Endothelial cell of hepatic sinusoid (primary cell): ENCODE data around the gene IL32.

Experiments used
- in situ Hi-C: cut with HindIII; loops from 2 replicates; pipeline ENCODE4 v1.10.0; 2017; ENCODE audit warnings: low sequenced_read_pairs

The IL32 gene, protein sequence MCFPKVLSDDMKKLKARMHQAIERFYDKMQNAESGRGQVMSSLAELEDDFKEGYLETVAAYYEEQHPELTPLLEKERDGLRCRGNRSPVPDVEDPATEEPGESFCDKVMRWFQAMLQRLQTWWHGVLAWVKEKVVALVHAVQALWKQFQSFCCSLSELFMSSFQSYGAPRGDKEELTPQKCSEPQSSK

DNA sequence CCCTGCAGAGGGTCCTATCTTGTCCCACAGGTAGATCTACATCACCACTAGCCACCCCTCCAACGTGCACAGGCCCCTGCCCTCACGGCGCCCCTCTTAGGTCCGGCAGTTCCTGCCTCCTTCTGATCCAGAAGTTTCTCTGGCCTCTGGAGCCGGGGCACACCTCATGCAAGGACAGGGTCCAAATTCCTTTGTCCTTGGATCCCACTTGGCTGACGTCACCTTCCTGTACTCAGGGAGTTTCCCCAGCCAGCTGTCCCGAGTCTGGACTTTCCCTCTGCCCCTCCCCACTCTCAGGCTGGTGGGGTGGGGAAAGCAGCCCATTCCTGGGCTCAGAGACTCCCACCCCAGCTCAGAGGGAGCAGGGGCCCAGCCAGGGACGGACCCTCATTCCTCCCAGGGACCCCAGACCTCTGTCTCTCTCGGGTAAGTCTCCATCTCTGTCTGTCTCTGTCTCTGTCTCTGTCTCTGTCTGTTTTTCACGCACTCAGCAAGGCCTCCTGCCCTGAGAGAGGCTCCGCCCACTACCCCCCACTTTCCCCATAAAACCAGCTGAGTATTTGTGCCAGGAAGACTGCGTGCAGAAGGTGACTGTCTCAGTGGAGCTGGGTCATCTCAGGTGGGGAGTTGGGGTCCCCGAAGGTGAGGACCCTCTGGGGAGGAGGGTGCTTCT lies at the start of gene IL32:
Gene IL32 (plus strand): TSS at position 572 of the 673 bp plus-strand sequence. CDS start 172 bp downstream, outside the sequence.
- in situ Hi-C loops, result loop anchor here (5.0 kb wide), 1 partner anchor 62 kb away; no protein-coding TSS in a partner anchor

DNA sequence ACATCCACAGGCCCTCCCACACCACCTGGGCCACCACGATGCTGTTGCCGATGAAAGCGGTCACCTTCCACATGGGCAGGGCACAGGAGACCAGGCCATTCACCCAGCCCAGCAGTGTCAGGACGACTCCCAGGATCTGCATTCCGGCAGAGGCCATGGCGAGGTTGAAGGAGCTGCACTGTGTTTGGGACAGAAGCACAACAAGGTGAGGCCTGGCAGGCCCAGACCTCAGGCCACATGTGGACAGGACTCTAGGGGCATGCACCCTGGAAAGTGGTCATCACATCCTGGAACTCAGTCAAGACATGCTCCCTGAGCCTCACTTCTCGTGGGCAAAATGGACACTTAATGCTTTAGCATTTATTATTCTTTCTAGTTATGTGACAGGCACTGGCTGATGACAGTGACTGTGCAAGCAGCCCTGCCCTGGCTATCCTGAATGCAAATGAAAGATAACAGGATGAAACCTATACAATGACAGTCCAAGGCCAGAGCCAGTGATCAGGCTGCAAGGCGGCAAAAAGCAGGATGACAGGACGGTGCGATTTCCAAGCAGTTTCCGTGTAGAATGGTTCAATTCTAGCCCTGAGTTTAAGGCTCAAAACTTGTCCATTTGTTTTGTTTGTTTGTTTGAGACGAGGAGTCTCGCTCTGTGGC lies 49.4 kb upstream of the IL32 start:
- in situ Hi-C loops, result no loop called here

DNA sequence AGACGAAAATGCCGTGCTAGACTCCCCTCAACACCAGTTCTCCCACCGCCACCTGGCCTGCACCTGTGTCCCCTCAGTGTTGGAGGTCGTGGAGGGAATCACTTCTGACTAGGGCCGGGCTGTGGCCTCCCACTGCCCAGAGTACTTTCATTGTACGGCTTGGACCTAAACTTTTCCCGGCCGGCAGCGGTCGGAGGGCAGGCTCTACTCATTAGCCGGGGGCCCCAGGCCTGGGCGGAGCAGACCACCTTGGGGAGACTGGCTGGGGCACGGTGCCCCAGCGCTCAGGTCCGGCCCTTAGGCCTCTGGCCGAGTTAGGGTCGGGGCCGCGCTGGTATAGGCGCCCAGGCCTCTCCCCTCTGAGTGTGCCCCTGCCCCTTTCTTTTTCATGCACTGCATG lies 48.1 kb upstream of the IL32 start:
- in situ Hi-C loops, result no loop called here

DNA sequence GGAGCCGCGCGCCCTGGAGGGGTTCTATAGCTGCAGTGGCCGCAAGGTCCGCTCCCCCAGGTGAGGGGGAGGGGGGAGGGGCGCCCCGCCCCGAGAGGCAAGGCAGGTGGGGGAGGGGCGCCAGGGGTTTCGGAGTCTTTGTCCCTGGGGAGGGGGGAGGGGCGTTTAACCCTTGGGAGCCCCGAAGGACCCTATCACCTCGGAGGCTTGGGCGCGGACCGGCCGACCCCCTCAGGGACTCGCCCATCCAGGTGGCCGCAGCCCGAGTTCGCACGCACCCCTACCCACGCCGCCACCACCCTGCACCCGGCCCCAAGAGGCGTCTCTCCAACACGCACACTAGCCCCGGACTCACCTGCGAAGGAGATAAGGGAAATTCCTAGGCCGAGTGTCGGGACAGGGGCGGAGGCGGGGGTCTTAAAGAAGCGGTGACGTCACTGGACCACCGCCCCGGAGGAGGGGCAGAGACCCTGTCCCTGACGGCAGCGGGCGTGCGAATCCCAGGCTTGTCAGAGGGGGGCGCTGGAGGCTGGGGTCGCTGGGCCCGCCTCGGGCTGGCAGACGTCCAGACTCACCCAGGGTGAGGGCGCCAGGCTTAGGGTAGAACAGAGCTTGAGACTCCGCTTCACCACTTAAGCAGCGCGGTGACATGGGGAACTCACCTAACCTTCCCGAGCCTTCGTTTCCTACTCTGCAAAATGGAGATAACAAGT lies 47.5 kb upstream of the IL32 start, which contains the start of gene CLDN6:
Gene CLDN6 (minus strand): TSS at position 390 of the 713 bp plus-strand sequence. CDS start 2,162 bp downstream, outside the sequence.
- in situ Hi-C loops, result no loop called here

DNA sequence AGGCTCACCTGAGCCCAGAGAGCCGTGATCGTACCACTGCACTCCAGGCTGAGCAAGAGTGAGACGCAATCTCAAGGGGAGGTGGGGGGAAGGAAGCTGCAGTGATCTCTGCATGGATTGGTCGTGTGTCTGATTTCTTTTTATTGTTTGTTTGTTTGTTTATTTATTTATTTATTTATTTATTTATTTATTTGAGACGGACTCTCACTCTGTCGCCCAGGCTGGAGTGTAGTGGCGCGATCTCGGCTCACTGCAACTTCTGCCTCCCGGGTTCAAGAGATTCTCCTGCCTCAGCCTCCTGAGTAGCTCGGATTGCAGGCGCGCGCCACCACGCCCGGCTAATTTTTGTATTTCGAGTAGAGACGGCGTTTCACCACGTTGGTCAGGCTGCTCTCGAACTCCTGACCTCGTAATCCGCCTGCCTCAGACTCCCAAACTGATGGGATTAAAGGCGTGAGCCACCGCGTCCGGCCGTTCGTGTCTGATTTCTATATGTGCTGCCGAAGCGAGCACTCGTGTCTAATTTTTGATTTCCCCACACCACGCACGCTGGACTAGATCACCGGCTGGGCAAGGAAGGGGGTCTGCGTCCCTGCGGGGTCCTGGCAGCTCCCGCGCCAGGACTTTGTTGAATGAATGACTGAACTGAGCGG lies 45.7 kb upstream of the IL32 start:
- in situ Hi-C loops, result no loop called here

DNA sequence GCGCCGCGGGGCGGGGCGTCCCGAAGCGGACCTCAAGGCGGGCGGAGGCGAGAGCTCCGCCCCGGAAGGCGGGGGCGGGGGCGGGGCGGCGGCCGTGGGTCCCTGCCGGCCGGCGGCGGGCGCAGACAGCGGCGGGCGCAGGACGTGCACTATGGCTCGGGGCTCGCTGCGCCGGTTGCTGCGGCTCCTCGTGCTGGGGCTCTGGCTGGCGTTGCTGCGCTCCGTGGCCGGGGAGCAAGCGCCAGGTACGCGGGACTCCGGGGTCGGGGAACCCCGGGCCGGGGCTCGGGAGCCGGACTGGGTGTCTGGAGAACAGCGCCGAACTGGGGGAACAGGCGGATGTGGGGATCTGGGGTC lies 45.2 kb upstream of the IL32 start, which contains the start of gene TNFRSF12A:
Gene TNFRSF12A (plus strand): TSS at position 122 of the 357 bp plus-strand sequence. CDS start 30 bp downstream, at position 152.
- in situ Hi-C loops, result no loop called here

DNA sequence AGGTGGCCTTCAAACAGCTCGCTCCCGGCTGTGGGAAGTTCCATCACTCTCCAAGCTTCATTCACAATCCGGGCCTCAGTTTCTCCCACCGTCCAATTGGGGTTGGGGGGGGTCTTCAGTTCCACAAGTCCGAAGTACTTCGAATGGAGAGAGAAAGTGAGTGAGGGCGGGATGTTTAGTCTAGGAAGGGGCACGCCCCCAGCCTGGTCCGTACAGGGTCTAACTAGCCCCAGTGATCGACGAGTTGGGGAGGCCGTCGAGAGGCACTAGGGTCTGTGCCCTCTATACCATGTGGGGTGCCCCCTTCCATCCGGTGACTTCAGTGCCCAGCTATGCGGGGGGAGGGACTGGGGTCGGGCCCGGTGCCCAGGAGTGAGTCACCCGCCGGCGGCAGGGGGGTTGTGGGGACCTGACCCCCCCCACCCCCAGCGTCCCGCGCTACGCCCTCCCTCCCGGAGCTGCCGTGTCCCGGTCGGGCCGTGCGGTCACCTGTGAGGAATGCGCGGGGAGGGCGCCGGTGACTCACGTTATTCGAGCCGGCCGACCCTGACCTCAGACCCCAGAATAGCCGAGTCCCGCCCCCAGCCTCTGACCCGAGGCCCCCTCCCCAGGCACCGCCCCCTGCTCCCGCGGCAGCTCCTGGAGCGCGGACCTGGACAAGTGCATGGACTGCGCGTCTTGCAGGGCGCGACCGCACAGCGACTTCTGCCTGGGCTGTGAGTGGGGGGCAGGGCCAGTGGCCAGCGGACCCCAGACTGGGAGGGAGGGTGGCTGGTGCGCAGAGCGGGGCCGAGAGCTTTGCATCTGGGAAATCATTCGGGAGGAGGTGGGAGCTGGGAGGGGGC lies 44.6 kb upstream of the IL32 start:
- in situ Hi-C loops, result no loop called here

DNA sequence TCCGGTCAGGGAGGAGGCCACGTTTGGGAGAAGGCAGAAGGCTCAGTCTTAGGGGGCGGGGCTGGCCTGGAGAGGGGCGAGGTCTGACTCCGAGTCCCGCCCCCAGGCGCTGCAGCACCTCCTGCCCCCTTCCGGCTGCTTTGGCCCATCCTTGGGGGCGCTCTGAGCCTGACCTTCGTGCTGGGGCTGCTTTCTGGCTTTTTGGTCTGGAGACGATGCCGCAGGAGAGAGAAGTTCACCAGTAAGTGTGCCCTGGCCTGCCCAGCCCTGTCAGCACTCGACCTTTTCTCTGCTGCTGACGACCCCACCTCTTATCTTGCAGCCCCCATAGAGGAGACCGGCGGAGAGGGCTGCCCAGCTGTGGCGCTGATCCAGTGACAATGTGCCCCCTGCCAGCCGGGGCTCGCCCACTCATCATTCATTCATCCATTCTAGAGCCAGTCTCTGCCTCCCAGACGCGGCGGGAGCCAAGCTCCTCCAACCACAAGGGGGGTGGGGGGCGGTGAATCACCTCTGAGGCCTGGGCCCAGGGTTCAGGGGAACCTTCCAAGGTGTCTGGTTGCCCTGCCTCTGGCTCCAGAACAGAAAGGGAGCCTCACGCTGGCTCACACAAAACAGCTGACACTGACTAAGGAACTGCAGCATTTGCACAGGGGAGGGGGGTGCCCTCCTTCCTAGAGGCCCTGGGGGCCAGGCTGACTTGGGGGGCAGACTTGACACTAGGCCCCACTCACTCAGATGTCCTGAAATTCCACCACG lies 43.8 kb upstream of the IL32 start:
- in situ Hi-C loops, result no loop called here

DNA sequence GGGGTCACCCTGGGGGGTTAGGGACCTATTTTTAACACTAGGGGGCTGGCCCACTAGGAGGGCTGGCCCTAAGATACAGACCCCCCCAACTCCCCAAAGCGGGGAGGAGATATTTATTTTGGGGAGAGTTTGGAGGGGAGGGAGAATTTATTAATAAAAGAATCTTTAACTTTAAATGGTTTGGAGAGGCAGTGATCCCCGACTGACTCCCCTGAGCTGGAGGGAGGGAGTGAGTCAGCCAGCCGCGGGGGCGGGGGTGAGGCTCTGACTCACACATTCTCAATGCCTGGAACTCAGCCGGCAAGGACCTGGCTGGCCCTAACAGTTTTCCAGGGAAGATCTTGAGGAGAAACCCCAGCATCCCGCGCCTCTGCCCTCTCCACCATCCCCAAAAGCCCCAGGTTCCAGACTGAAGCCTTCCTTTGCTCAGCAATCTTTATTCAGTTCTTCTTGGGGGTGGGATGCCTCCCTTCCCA lies 43.2 kb upstream of the IL32 start:
- in situ Hi-C loops, result no loop called here

DNA sequence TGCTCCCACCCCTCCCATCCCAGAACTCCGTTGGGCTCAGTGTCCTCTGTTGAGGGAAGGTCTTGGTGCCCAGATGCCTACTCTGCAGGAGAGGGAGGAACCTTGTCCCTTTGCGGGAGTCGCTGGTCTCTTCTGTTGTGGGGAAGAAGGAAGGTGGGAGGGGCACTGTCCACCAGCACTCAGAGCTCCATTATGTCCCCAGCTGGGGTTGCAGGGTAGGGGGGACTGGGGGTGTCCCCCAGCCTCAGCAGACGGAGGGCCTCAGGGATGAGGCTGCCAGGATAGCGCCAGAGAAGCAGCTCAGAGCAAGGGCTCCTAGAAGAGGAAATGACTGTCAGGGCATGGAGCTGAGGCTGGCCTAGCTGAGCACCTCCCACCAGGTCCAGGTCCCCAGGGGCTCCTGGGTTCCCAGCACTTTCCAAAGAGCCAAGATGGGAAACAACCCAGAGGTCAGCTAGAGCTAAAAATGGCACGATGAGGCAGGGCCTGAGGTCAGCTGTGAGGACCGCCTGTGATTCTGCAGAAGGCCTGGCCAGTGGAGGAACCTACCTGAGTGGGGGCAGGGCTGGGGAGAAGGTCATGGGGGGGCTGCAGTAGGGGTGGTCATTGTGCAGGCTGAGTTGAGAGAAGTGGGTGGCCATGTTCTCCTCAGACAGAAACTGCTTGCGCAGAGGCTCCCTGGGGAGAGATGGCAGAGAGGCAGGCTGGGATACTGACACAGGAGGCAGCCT lies 42.6 kb upstream of the IL32 start:
- in situ Hi-C loops, result no loop called here

DNA sequence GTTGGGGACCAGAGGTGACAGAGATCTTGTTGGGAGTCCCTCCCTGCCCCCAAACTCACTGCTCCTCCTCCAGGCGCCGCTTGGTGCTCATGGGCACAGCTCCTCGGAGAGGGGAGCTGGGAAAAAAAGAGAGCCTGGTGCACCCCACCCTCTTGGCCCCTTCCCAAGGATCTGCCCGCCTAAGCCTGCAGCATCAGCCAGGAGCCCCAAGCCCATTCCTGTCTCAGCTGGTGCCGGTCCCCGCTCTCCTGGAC lies 42.1 kb upstream of the IL32 start:
- in situ Hi-C loops, result no loop called here

DNA sequence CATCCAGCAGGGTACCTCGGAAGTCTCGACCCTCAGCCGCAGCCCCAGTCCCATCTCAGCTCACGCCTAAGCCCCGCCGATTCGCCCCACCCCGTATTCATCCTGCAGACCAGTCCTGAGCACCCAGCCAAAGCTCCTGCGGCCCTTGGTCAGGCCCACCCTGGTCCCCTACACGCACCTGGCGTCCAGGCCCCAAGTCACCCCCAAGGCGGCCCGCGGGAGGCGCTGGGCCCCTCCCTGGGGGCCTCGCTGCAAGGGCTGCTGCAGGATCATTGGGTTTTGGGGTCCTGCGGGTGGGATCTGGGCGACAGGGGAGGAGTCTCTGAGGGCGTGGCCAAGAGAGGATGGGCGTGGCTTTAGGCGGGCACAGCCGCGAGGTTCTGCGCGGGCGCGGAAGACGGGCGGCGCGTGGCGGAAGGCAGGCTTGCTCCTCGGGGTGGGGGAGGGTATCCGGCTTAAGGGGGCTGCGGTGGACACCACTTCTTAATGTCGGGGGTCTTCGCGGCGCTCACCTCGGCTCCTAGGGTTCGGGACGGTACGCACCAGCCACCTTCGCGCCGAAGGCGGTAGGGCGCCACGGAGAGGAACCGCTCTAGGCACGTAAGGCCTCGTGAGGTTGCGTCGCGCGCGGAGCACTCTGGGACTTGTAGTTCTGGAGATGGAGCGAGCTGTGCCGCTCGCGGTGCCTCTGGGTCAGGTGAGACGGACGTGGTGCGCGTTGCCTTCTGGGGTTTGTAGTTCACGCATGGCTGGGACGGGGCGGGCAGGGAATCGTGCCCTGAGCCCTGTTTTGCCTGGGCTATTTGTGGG lies 41.6 kb upstream of the IL32 start, which contains the start of the genes HCFC1R1 and THOC6:
Gene HCFC1R1 (minus strand): TSS at position 274 of the 810 bp plus-strand sequence. CDS start 1 bp downstream, at position 273.
Gene THOC6 (plus strand): TSS at position 367 of the 810 bp plus-strand sequence. CDS start 292 bp downstream, at position 659.
- in situ Hi-C loops, result no loop called here

DNA sequence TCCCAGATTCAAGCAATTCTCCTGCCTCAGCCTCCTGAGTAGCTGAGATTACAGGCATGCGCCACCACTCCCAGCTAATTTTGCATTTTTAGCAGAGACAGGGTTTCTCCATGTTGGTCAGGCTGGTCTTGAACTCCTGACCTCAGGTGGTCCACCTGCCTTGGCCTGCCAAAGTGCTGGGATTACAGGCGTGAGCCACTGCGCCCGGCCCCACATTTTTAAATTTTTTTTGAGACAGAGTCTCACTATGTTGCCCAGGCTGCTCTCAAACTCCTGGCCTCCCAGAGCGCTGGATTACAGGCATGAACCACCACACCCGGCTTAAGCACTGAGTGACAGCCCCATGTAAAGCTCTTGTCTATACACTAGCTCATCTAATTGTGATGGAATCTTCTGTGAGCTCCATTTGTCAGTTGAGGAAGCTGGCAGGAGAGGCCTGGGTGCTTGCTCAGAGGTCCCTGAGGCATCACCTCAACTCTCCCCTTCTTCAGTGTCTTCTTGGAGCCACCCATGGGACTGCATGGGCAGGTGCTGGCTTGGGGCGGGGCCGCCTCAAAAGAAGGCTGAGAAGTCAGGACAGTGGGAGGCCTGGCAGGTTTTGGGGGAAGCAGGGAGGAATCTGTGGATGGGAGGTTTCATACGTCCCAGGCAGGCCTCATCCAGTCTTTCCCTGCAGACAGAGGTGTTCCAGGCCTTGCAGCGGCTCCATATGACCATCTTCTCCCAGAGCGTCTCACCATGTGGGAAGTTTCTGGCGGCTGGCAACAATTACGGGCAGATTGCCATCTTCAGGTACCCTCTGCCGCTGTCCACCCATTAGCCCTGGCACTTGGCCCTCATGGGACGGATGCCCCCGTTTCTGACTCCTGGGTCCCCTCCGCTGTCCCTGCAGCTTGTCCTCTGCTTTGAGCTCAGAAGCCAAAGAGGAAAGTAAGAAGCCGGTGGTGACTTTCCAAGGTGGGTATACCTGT lies 40.1 kb upstream of the IL32 start:
- in situ Hi-C loops, result no loop called here

DNA sequence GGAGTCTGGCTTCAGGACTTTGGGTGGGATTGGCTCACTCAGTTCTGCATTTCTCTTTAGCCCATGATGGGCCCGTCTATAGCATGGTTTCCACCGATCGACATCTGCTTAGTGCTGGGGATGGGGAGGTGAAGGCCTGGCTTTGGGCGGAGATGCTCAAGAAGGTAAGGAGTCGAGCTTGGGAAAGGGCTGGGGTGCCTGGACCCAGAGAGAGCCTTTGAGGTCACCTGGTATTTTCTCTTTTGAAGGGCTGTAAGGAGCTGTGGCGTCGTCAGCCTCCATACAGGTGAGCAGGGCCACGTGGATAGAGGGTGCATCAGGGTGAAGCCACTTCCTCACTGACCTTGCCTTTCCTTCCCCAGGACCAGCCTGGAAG lies 39.4 kb upstream of the IL32 start:
- in situ Hi-C loops, result no loop called here

DNA sequence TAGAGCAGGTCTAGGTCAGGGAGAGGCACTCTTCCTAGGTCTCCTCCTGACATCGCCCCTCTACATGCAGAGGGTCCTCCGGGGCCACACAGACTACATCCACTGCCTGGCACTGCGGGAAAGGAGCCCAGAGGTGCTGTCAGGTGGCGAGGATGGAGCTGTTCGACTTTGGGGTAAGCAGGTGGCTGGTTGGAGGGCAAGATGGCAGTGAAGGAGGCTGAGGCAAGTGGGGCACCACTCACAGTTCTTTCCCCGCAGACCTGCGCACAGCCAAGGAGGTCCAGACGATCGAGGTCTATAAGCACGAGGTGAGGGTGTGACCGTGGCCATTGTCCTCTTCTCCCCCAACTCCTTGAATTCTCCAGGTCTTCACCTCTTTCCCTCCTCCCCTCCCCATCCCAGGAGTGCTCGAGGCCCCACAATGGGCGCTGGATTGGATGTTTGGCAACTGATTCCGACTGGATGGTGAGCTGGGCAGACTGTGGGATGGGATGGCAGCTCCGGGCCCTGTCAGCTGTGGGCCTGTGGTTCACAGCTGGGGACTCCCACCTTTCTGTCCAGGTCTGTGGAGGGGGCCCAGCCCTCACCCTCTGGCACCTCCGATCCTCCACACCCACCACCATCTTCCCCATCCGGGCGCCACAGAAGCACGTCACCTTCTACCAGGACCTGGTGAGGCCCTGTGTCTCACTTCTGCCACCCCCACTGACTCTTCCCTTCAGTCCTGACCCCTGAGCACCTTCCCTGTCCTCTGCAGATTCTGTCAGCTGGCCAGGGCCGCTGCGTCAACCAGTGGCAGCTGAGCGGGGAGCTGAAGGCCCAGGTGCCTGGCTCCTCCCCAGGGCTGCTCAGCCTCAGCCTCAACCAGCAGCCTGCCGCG lies 38.6 kb upstream of the IL32 start:
- in situ Hi-C loops, result no loop called here

DNA sequence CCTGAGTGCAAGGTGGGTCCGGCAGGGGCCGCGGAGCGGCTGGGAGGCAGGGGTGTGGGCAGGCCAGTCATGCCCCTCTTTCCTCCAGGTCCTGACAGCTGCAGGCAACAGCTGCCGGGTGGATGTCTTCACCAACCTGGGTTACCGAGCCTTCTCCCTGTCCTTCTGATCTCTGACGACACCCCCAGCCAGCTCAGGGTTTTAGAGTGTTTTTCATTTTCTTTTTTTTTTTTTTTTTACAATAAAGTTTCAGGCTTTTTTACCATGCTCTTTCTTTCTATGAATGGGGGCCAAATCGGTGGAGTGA lies 38.0 kb upstream of the IL32 start:
- in situ Hi-C loops, result no loop called here
